Keratinocyte (primary cell): ENCODE data around the gene SOX1. TPM values are rescaled to one million over a fixed set of nuclear protein-coding genes. Genes with fewer than 3 reads are reported as not detected.

ENCODE experiments used
- DNase-seq: peaks from one replicate; pipeline ENCODE4 v3.0.0-alpha.2; 2011; ENCODE audit warnings: low read depth, missing footprints, low spot score
- FAIRE-seq: peaks from 2 replicates; lab custom pipeline; 2011; peaks lifted over from hg19 to GRCh38; lab: Jason Lieb, UNC
- H2AFZ ChIP-seq: 2 replicates; pipeline ENCODE4 v1.6.0; 2012; ENCODE audit warnings: low read length, control low read depth, inconsistent platforms; ENCODE audit not compliant: control insufficient read depth
- H3K27ac ChIP-seq: 2 replicates; pipeline ENCODE4 v1.5.1; 2011; ENCODE audit warnings: low read length; ENCODE audit not compliant: control insufficient read depth, insufficient read depth
- H3K27me3 ChIP-seq: 3 replicates; pipeline ENCODE4 v1.6.0; 2011; ENCODE audit warnings: low read length; ENCODE audit not compliant: control insufficient read depth, insufficient read depth; ENCODE audit errors: extremely low read depth
- H3K36me3 ChIP-seq, 2 experiments: 2 replicates in 1 of 2; 3 replicates in 1 of 2; pipeline ENCODE4 v1.5.1; 2011; ENCODE audit warnings: low read length in 2 of 2, mild to moderate bottlenecking in 1 of 2; ENCODE audit not compliant: control insufficient read depth in 2 of 2, insufficient read depth in 2 of 2; ENCODE audit errors: extremely low read depth in 1 of 2
- H3K4me1 ChIP-seq: 3 replicates; pipeline ENCODE4 v1.5.1; 2011; ENCODE audit warnings: low read length; ENCODE audit not compliant: control insufficient read depth, insufficient read depth; ENCODE audit errors: extremely low read depth
- H3K4me2 ChIP-seq: 3 replicates; pipeline ENCODE4 v1.6.0; 2011; ENCODE audit warnings: low read depth, low read length; ENCODE audit not compliant: control insufficient read depth, insufficient read depth; ENCODE audit errors: extremely low read depth
- H3K4me3 ChIP-seq, 3 experiments: fragments of 200-600 bp in 1 of 3; sonication (generic) in 1 of 3; 2 replicates in 2 of 3; 3 replicates in 1 of 3; pipeline ENCODE4 v1.5.1; 2011 to 2016; ENCODE audit warnings: low read length in 3 of 3, mild to moderate bottlenecking in 3 of 3, control low read depth in 2 of 3, inconsistent platforms in 1 of 3, low read depth in 1 of 3, mixed read lengths in 1 of 3, mixed run types in 1 of 3, moderate library complexity in 1 of 3; ENCODE audit not compliant: control insufficient read depth in 2 of 3, insufficient read depth in 2 of 3; ENCODE audit errors: extremely low read depth in 1 of 3
- H3K79me2 ChIP-seq: 2 replicates; pipeline ENCODE4 v1.6.0; 2012; ENCODE audit warnings: low read length; ENCODE audit not compliant: control insufficient read depth, insufficient read depth
- H3K9ac ChIP-seq: 3 replicates; pipeline ENCODE4 v1.6.0; 2011; ENCODE audit warnings: low read length; ENCODE audit not compliant: control insufficient read depth, insufficient read depth; ENCODE audit errors: extremely low read depth
- H3K9me1 ChIP-seq: 3 replicates; pipeline ENCODE4 v1.6.0; 2011; ENCODE audit warnings: low read length; ENCODE audit not compliant: control insufficient read depth, insufficient read depth; ENCODE audit errors: extremely low read depth
- H3K9me3 ChIP-seq: 2 replicates; pipeline ENCODE4 v1.5.1; 2012; ENCODE audit warnings: low read depth, low read length; ENCODE audit not compliant: control insufficient read depth
- H4K20me1 ChIP-seq: 3 replicates; pipeline ENCODE4 v1.6.0; 2011; ENCODE audit warnings: low read length; ENCODE audit not compliant: control insufficient read depth, insufficient read depth; ENCODE audit errors: extremely low read depth
- CTCF ChIP-seq, 3 experiments: IDR thresholded peaks in 1 of 3; conservative IDR thresholded peaks in 1 of 3; optimal IDR thresholded peaks in 1 of 3; 2 replicates in 2 of 3; 3 replicates in 1 of 3; pipeline versions ENCODE3 to v1.5.1; 2011; ENCODE audit warnings: low read length in 3 of 3, mild to moderate bottlenecking in 3 of 3, moderate library complexity in 2 of 3, control low read depth in 1 of 3, inconsistent platforms in 1 of 3; ENCODE audit not compliant: insufficient read depth in 2 of 3; ENCODE audit errors: extremely low read depth in 1 of 3
- EZH2 ChIP-seq: IDR thresholded peaks from one replicate; pipeline ENCODE4 v1.6.1; 2012; ENCODE audit warnings: inconsistent platforms, mild to moderate bottlenecking, low read length, moderate library complexity
- dilution Hi-C: fragments of 300-500 bp; cut with MboI; formaldehyde crosslinking; loops from one replicate; pipeline ENCODE4 v1.7.0; 2020; ENCODE audit warnings: low sequenced_read_pairs; ENCODE audit not compliant: extremely low pct_ligation_motif_present
- polyA plus RNA-seq, 5 experiments: library from polyadenylated mRNA; depleted of rRNA in 3 of 5; stranded (reverse) in 3 of 5; stranded (forward) in 1 of 5; unstranded in 1 of 5; fragments of >200 nt; gene quantifications; 1 replicate in 1 of 5; 2 replicates in 3 of 5; 3 replicates in 1 of 5; pipeline versions ENCODE4 v1.2.1 to v1.2.3, GENCODE V29; 2011 to 2012; ENCODE audit warnings: missing spikeins in 2 of 5, low read depth in 1 of 5, low replicate concordance in 1 of 5

SOX1 gene
- polyA plus RNA-seq, 1 donor (not counting 4 experiments of a cell fraction or from before 2014, with no cell fraction given) = not detected

- Histone ChIP-seq H3K27me3 (peaks cover 88% of the 10 kb centered on the region), H3K4me2 (no peak overlapping the region), H3K4me3 (no peak overlapping the region), H2AFZ (no peak overlapping the region), H3K9ac (no peak overlapping the region), H3K9me3 (no peaks in the 10 kb centered on the region), H3K27ac (no peak overlapping the region), H3K36me3 (no peaks in the 10 kb centered on the region), H3K79me2 (no peaks in the 10 kb centered on the region), H4K20me1 (no peaks in the 10 kb centered on the region), H3K9me1 (no peaks in the 10 kb centered on the region), H3K4me1 (no peaks in the 10 kb centered on the region)
- dilution Hi-C loops = no loop called here
- no peak for TF ChIP-seq CTCF (optimal IDR thresholded peaks at IDR 0.05 in 1 of 3, IDR thresholded peaks at IDR 0.05 in 1 of 3, conservative IDR thresholded peaks at IDR 0.05 in 1 of 3; ENCODE audit: extremely low read depth in 1 of 3, insufficient read depth in 2 of 3, low read length in 3 of 3)
- no peak for TF ChIP-seq EZH2
- DNase-seq = no peak
- no peak for FAIRE-seq
Measured at GRCh38 chr13:112055915-112056269, 11.1 kb upstream of the SOX1 start.

DNA sequence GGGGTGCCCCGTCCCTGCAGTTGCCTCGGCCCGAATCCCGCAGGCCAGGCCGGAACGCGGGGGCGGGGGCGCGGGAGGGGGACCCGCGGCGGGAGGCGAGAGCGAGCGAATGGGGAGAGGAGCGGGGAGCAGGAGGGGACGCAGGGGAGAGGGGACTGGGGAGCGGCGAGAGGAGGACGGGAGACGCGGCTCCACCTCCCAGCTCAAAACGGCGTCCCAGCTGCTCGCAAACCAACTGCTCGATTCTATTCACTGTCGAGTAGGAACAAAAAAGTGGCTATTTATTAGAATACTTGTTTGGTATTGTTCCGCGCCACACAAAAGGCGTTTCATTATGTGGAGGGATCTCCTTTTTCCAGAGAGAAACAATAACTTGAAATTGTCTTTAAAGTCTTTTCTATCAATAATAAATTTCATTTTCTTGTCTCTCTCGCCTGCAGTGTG lies 10.6 kb upstream of the SOX1 start:
- Histone ChIP-seq H3K9me3 (no peaks in the 10 kb centered on the region), H3K9me1 (no peaks in the 10 kb centered on the region), H3K9ac (no peak overlapping the region), H4K20me1 (no peaks in the 10 kb centered on the region), H3K4me1 (no peaks in the 10 kb centered on the region), H2AFZ (no peak overlapping the region), H3K36me3 (no peaks in the 10 kb centered on the region), H3K27me3 (peaks cover 92% of the 10 kb centered on the region), H3K27ac (no peak overlapping the region), H3K79me2 (no peaks in the 10 kb centered on the region), H3K4me3 (no peak overlapping the region), H3K4me2 (no peak overlapping the region)
- dilution Hi-C loops = no loop called here
- DNase-seq = no peak
- TF ChIP-seq CTCF (optimal IDR thresholded peaks at IDR 0.05 in 1 of 3, IDR thresholded peaks at IDR 0.05 in 1 of 3, conservative IDR thresholded peaks at IDR 0.05 in 1 of 3; ENCODE audit: extremely low read depth in 1 of 3, insufficient read depth in 2 of 3, low read length in 3 of 3) = no peak
- FAIRE-seq = no peak
